ENCODE results near the gene ARSG. TPM values are rescaled to one million over a fixed set of nuclear protein-coding genes. Genes with fewer than 3 reads are reported as not detected.

ARSG gene
- total RNA-seq, 1 experiment from 2014 or later, result 6.1 TPM

DNA sequence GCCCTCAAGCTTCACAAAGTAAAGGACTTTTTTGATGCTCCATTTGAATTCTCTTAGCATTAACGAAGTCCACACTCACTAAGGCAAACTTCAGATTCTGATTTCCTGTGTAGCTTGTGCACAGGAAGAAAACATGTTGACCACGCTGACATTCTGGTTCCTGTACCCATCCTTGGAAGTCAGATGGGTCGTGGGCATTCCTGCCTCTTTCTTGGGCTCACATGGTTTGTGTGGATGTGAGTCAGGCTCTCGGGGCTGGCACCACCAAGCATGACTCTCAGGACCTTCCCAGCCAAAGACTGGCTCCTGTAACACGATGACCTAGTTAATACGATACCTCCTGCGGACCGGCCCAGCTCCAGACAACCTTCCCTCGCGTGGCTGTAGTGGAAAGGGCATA, 32.8 kb downstream of the ARSG start:
- peaks cover 14% of the 10 kb centered on the region for H3K27me3 Mint-ChIP-seq (ENCODE audit: insufficient read depth, unreplicated experiment)
- peaks cover 35% of the 10 kb centered on the region for H3K9me3 Mint-ChIP-seq (ENCODE audit: unreplicated experiment)
- H3K36me3 Mint-ChIP-seq (ENCODE audit: insufficient read depth, unreplicated experiment), result peaks cover 20% of the 10 kb centered on the region
- ChIA-PET POLR2A (no interaction called here), CTCF (no interaction called here)
- intact Hi-C loops (cut with micrococcal nuclease; ENCODE audit: unreplicated experiment), result no loop called here
- Histone ChIP-seq H3K36me3 (ENCODE audit: control insufficient read depth, insufficient read depth, low read length) (no peaks in the 10 kb centered on the region), H3K4me3 (ENCODE audit: low read depth, low read length) (no peak overlapping the region), H3K9me3 (peaks cover 12% of the 10 kb centered on the region), H3K4me1 (peaks cover 40% of the 10 kb centered on the region), H3K27me3 (replicated peaks; ENCODE audit: control insufficient read depth, insufficient read depth, low read length) (no peaks in the 10 kb centered on the region)
- no peak for DNase-seq
- H3K4me3 Mint-ChIP-seq (ENCODE audit: unreplicated experiment), result no peak overlapping the region
- peaks cover 35% of the 10 kb centered on the region for H3K4me1 Mint-ChIP-seq (ENCODE audit: low read depth, unreplicated experiment)
- no TSS peak for BruUV-seq (replicated peaks)
- TF ChIP-seq, protein P1, sequence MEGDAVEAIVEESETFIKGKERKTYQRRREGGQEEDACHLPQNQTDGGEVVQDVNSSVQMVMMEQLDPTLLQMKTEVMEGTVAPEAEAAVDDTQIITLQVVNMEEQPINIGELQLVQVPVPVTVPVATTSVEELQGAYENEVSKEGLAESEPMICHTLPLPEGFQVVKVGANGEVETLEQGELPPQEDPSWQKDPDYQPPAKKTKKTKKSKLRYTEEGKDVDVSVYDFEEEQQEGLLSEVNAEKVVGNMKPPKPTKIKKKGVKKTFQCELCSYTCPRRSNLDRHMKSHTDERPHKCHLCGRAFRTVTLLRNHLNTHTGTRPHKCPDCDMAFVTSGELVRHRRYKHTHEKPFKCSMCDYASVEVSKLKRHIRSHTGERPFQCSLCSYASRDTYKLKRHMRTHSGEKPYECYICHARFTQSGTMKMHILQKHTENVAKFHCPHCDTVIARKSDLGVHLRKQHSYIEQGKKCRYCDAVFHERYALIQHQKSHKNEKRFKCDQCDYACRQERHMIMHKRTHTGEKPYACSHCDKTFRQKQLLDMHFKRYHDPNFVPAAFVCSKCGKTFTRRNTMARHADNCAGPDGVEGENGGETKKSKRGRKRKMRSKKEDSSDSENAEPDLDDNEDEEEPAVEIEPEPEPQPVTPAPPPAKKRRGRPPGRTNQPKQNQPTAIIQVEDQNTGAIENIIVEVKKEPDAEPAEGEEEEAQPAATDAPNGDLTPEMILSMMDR (IDR thresholded peaks at IDR 0.05; ENCODE audit: insufficient read depth in 1 of 2, low read depth in 1 of 2, low read length in 1 of 2, severe bottlenecking in 1 of 2, unreplicated experiment in 1 of 2), result no peak
- H3K27ac Mint-ChIP-seq (ENCODE audit: unreplicated experiment), result no peak overlapping the region

DNA sequence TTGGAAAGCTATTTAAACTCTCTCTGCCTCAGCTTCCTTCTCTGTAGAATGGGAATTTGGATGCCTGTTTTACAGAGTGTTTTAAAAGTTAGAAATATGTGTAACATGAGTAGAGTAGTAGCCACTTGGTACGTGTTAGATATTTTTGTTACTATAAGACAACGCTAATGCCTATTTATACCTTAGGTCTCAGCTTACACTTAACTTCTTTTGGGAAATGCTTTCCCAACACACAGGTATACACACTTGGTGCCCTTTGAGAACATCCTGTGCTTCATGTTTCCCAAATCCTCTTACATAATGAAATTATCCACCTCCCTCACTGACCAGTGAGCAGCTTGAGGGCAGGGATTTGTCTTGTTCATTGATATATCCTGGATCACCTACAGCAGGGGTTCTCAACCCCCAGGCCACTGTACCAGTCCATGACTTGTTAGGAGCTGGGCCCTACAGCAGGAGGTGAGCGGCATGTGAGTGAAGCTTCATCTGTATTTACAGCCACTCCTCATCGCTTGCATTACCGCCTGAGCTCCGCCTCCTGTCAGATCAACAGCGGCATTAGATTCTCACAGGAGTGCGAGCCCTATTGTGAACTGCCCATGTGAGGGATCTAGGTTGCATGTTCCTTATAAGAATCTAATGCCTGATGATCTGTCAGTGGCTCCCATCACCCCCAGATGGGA, 33.5 kb downstream of the ARSG start:
- ChIA-PET POLR2A (no interaction called here), CTCF (interaction anchor here (1.7 kb wide), 1 partner anchor 74 kb away, joined by 10 read pairs; no protein-coding TSS in a partner anchor)
- intact Hi-C loops (cut with micrococcal nuclease; ENCODE audit: unreplicated experiment), result loop anchor here (5.0 kb wide), 1 partner anchor 58 kb away; no protein-coding TSS in a partner anchor
- peaks cover 45% of the 10 kb centered on the region for H3K4me1 ChIP-seq
- no peak for DNase-seq
- Mint-ChIP-seq H3K9me3 (ENCODE audit: unreplicated experiment) (peaks cover 38% of the 10 kb centered on the region), H3K4me1 (ENCODE audit: low read depth, unreplicated experiment) (peaks cover 37% of the 10 kb centered on the region), H3K27ac (ENCODE audit: unreplicated experiment) (no peak overlapping the region), H3K4me3 (ENCODE audit: unreplicated experiment) (no peak overlapping the region), H3K36me3 (ENCODE audit: insufficient read depth, unreplicated experiment) (peaks cover 27% of the 10 kb centered on the region), H3K27me3 (ENCODE audit: insufficient read depth, unreplicated experiment) (peaks cover 14% of the 10 kb centered on the region)
- BruUV-seq (replicated peaks), result no TSS peak
- TF ChIP-seq, protein P1 (IDR thresholded peaks at IDR 0.05; ENCODE audit: insufficient read depth in 1 of 2, low read depth in 1 of 2, low read length in 1 of 2, severe bottlenecking in 1 of 2, unreplicated experiment in 1 of 2), result no peak
- no peaks in the 10 kb centered on the region for H3K27me3 ChIP-seq (replicated peaks; ENCODE audit: control insufficient read depth, insufficient read depth, low read length)
- peaks cover 15% of the 10 kb centered on the region for H3K9me3 ChIP-seq
- no peaks in the 10 kb centered on the region for H3K36me3 ChIP-seq (ENCODE audit: control insufficient read depth, insufficient read depth, low read length)
- no peak overlapping the region for H3K4me3 ChIP-seq (ENCODE audit: low read depth, low read length)

DNA sequence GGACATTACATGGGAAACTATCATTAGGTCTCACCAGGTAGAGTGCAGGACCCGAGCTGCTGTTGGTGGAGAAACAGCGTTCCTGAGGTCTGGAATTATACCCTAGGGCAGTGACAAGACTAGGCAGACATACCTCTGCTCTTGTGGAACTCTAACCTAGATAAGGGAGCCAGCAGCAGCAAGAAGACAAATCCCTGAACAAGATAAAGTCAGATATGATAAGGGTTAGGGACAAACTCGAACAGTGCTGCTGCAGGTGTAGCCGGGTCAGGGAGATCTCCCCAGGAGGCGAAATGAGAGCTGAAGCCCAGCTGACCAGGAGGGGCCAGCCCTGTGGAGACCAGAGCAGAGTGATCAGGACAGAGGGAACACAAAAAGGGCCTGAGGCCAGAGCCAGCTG, 34.7 kb downstream of the ARSG start:
- intact Hi-C loops (cut with micrococcal nuclease; ENCODE audit: unreplicated experiment), result loop anchor here (5.0 kb wide), 1 partner anchor 56 kb away; no protein-coding TSS in a partner anchor
- POLR2A ChIA-PET, result interaction anchor here (0.6 kb wide), 1 partner anchor 79 kb away, joined by 3 read pairs; no protein-coding TSS in a partner anchor
- Histone ChIP-seq H3K36me3 (ENCODE audit: control insufficient read depth, insufficient read depth, low read length) (no peaks in the 10 kb centered on the region), H3K9me3 (peaks cover 20% of the 10 kb centered on the region), H3K4me3 (ENCODE audit: low read depth, low read length) (no peak overlapping the region), H3K27me3 (replicated peaks; ENCODE audit: control insufficient read depth, insufficient read depth, low read length) (no peaks in the 10 kb centered on the region), H3K4me1 (peaks cover 45% of the 10 kb centered on the region)
- Mint-ChIP-seq H3K4me1 (ENCODE audit: low read depth, unreplicated experiment) (peaks cover 37% of the 10 kb centered on the region), H3K27ac (ENCODE audit: unreplicated experiment) (peak overlapping the region; percentile 85), H3K4me3 (ENCODE audit: unreplicated experiment) (peak overlapping the region; percentile 68), H3K27me3 (ENCODE audit: insufficient read depth, unreplicated experiment) (peaks cover 11% of the 10 kb centered on the region), H3K36me3 (ENCODE audit: insufficient read depth, unreplicated experiment) (peaks cover 32% of the 10 kb centered on the region), H3K9me3 (ENCODE audit: unreplicated experiment) (peaks cover 49% of the 10 kb centered on the region)
- DNase-seq, result peak; percentile 83 to 91
- TF ChIP-seq, protein P1 (IDR thresholded peaks at IDR 0.05; ENCODE audit: insufficient read depth in 1 of 2, low read depth in 1 of 2, low read length in 1 of 2, severe bottlenecking in 1 of 2, unreplicated experiment in 1 of 2), result no peak
- BruUV-seq (replicated peaks), result no TSS peak
- CTCF ChIA-PET, result interaction anchor here (0.5 to 1.7 kb wide), 3 partner anchors 73 to 305 kb away, joined by 3 to 10 read pairs (median 4); no protein-coding TSS in a partner anchor

Measured in Caco-2 (cell line).